Karpas-422 (cell line): Measurements from ENCODE around the gene MEIOSIN. TPM values are rescaled to one million over a fixed set of nuclear protein-coding genes. Genes with fewer than 3 reads are reported as not detected.
"Not testable (repeated sequence)": the region's sequence is repeated elsewhere in the genome, so short reads cannot be mapped to it uniquely, and the experiment has no call there.

Experiments used
- DNase-seq: peaks from one replicate; pipeline ENCODE4 v3.0.0-alpha.2; 2015
- H2AFZ ChIP-seq: fragments of 200-600 bp; sonication (generic); 2 replicates; pipeline ENCODE4 v1.6.1; 2014; ENCODE audit warnings: antibody characterized with exemption, low read length, mixed read lengths
- H3K27ac ChIP-seq: fragments of 200-600 bp; sonication (generic); 2 replicates; pipeline ENCODE4 v1.5.1; 2014; ENCODE audit warnings: mild to moderate bottlenecking, low read length, moderate library complexity
- H3K27me3 ChIP-seq: fragments of 200-600 bp; sonication (generic); 2 replicates; pipeline ENCODE4 v1.6.1; 2014; ENCODE audit warnings: low read length, mixed read lengths
- H3K36me3 ChIP-seq: fragments of 200-600 bp; sonication (generic); 2 replicates; pipeline ENCODE4 v1.6.1; 2014; ENCODE audit warnings: low read length, mixed read lengths; ENCODE audit not compliant: insufficient read depth
- H3K4me1 ChIP-seq: fragments of 200-600 bp; sonication (generic); 2 replicates; pipeline ENCODE4 v1.6.1; 2014; ENCODE audit warnings: mild to moderate bottlenecking, low read length, mixed read lengths
- H3K4me2 ChIP-seq: fragments of 200-600 bp; sonication (generic); 2 replicates; pipeline ENCODE4 v1.6.1; 2014; ENCODE audit warnings: low read length, low read depth, mild to moderate bottlenecking; ENCODE audit not compliant: poor library complexity, severe bottlenecking
- H3K4me3 ChIP-seq: fragments of 200-600 bp; sonication (generic); 2 replicates; pipeline ENCODE4 v1.5.1; 2014; ENCODE audit warnings: mild to moderate bottlenecking, antibody characterized with exemption, low read length, mixed read lengths
- H3K79me2 ChIP-seq: fragments of 200-600 bp; sonication (generic); 2 replicates; pipeline ENCODE4 v1.6.1; 2014; ENCODE audit warnings: mild to moderate bottlenecking, low read length, mixed read lengths
- H3K9ac ChIP-seq: fragments of 200-600 bp; sonication (generic); 2 replicates; pipeline ENCODE4 v1.6.0; 2014; ENCODE audit warnings: low read length
- H3K9me2 ChIP-seq: fragments of 200-600 bp; sonication (generic), shearing (Covaris generic); replicated peaks from 2 replicates; pipeline ENCODE4 v1.6.0; 2014; ENCODE audit warnings: mild to moderate bottlenecking, low read length, moderate library complexity; ENCODE audit not compliant: insufficient read depth
- H3K9me3 ChIP-seq: fragments of 300-700, 200-600 bp; sonication (generic); 2 replicates; pipeline ENCODE4 v1.6.1; 2014; ENCODE audit warnings: low read length, mixed read lengths
- H4K20me1 ChIP-seq: fragments of 200-600 bp; sonication (generic); 2 replicates; pipeline ENCODE4 v1.6.1; 2014; ENCODE audit warnings: mild to moderate bottlenecking, antibody characterized with exemption, low read length, low read depth; ENCODE audit not compliant: insufficient read depth
- total RNA-seq: library from RNA; depleted of rRNA; stranded (reverse); fragments of >200 nt; shearing (Covaris generic); gene quantifications from 2 replicates; pipeline ENCODE4 v1.2.3, GENCODE V29; 2014; ENCODE audit warnings: low replicate concordance

The MEIOSIN gene
- total RNA-seq, 1 experiment from 2014 or later, result not detected

DNA sequence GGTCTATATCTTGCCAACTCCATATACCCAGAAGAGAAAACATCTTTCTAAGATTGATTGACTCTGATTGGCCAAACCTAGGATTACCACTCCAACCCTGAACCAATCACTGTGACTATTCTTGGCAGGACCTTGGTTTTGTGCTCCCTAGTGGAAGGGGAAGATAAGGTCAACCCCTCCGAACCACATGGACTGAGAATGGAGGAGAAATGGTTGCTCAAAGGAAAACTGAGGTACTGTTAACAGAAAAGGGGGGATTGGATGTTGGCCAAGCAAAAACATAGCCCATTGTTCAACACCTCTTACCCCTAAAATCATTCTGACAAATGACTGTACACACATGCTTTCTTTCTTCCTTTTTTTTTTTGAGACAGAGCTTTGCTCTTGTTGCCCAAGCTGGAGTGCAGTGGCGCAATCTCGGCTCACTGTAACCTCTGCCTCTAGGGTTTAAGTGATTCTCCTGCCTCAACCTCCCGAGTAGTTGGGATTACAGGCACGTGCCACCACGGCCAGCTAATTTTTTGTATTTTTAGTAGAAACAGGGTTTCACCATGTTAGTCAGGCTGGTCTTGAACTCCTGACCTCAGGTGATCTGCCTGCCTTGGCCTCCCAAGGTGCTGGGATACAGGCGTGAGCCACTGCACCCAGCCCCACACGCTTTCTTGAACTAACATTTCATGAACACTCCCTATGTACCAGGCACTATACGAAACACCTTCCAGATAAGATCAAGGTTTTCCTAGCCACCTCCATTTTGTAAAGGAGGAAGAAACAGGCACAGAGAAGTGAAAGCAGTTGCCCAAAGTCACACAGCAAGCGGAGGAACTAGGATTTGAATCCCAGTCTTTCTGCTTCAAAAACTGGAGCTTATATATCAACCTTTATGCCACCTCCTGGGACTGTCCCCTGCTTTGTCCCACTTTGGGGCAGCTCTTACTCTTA lies 6.5 kb downstream of the MEIOSIN start:
- Histone ChIP-seq H3K79me2 (no peaks in the 10 kb centered on the region), H3K9me3 (no peaks in the 10 kb centered on the region), H3K4me2 (no peak overlapping the region), H3K4me1 (peaks cover 6% of the 10 kb centered on the region), H3K36me3 (no peaks in the 10 kb centered on the region), H3K9me2 (no peaks in the 10 kb centered on the region), H3K9ac (no peak overlapping the region), H3K4me3 (no peak overlapping the region), H3K27me3 (no peaks in the 10 kb centered on the region), H4K20me1 (no peaks in the 10 kb centered on the region), H3K27ac (no peak overlapping the region), H2AFZ (no peak overlapping the region)
- DNase-seq, result peak; percentile 64

DNA sequence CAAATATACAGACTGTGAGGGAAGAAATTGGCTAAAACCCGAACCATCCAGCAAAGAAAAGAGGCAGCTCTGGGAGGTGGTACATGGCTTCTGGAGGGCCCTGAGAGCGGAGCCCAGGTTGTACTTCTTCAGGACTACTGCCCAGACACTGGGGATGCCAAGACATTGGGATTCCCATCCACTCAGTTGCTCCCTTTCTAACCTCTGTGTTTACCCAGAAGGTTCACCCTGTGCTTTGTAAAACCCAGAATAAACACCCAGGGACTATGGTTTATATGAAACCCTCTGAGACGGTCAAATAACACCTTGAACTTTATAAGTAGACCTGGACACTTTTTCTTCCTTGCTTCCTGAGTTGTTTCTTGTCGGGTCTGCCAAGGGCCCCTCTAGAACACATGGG lies 9.7 kb downstream of the MEIOSIN start:
- Histone ChIP-seq H3K4me2 (no peak overlapping the region), H3K27me3 (no peaks in the 10 kb centered on the region), H3K4me3 (no peak overlapping the region), H2AFZ (no peak overlapping the region), H3K9me3 (no peaks in the 10 kb centered on the region), H3K27ac (no peak overlapping the region), H3K36me3 (no peaks in the 10 kb centered on the region), H4K20me1 (no peaks in the 10 kb centered on the region), H3K9me2 (no peaks in the 10 kb centered on the region), H3K9ac (no peak overlapping the region), H3K4me1 (peaks cover 6% of the 10 kb centered on the region), H3K79me2 (no peaks in the 10 kb centered on the region)
- DNase-seq, result no peak

DNA sequence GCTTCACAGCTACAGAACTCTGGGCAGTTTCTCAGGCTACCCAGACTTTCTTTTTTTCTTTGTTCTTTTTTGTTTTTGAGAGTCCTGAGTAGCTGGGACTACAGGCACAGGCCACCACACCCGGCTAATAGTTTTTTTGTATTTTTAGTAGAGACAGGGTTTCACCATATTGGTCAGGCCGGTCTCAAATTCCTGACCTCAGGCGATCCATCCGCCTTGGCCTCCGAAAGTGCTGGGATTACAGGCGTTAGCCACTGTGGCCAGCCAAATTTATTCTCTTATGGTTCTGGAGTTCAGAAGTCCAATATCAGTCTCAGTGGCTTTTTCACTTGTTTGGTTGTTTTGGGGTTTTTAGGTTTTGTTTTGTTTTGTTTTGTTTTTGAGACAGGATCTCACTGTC lies 12.4 kb downstream of the MEIOSIN start:
- Histone ChIP-seq H3K4me3 (no peak overlapping the region), H3K9ac (no peak overlapping the region)

DNA sequence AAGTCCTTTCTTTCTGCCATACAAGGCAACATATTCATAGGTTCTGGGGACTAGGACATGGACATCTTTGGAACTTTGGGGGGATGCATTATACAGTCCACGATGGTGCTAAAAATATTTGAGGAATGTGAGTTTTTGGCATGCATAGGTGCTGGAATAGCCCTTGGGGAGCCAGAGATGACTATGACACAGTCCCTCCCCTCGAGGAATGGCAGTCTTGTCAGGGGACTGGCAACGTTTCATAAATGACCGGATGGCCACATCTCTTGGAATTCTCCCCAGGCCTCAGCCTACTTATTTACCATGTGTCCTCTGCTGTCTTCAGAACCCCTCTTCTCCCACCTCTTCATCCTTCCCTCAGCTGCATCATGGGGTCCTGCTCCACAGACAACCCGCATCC lies 13.6 kb downstream of the MEIOSIN start:
- DNase-seq, result no peak
- no peak overlapping the region for H3K9ac ChIP-seq

More for the DNA sequence above, 12.4 kb downstream of the MEIOSIN start:
- Histone ChIP-seq H3K9me3 (no peaks in the 10 kb centered on the region), H3K4me2 (no peak overlapping the region), H3K4me1 (peaks cover 6% of the 10 kb centered on the region), H3K27ac (no peak overlapping the region), H2AFZ (no peak overlapping the region), H3K27me3 (no peaks in the 10 kb centered on the region), H3K36me3 (no peaks in the 10 kb centered on the region), H3K9me2 (no peaks in the 10 kb centered on the region), H4K20me1 (no peaks in the 10 kb centered on the region), H3K79me2 (no peaks in the 10 kb centered on the region)
- no peak for DNase-seq

DNA sequence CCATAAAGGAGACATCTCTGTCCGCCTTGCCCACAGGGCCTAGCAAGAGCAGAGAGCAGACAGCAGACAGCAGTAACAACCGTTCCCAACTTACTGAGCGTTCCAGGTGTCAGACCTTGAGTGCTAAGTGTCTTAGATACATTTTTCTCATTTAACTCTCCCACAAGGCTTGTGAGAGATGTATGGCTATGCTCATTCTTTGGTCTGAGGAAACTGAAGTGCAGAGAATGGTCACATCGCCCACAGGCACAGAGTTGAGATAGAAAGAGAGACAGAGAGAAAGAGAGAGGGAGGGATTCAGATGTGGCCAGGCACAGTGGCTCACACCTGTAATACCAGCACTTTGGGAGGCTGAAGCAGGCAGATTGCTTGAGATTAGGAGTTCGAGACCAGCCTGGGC lies 14.3 kb downstream of the MEIOSIN start:
- DNase-seq, result no peak
- Histone ChIP-seq H2AFZ (no peak overlapping the region), H3K36me3 (no peaks in the 10 kb centered on the region), H3K79me2 (no peaks in the 10 kb centered on the region), H3K4me1 (peaks cover 5% of the 10 kb centered on the region), H3K4me3 (no peak overlapping the region), H3K9me3 (no peaks in the 10 kb centered on the region), H3K27ac (no peak overlapping the region), H4K20me1 (no peaks in the 10 kb centered on the region), H3K9me2 (no peaks in the 10 kb centered on the region), H3K27me3 (no peaks in the 10 kb centered on the region), H3K4me2 (no peak overlapping the region), H3K9ac (no peak overlapping the region)

More for the DNA sequence above, 13.6 kb downstream of the MEIOSIN start:
- Histone ChIP-seq H3K9me3 (no peaks in the 10 kb centered on the region), H2AFZ (no peak overlapping the region), H4K20me1 (no peaks in the 10 kb centered on the region), H3K4me2 (no peak overlapping the region), H3K27me3 (no peaks in the 10 kb centered on the region), H3K27ac (no peak overlapping the region), H3K4me1 (peaks cover 6% of the 10 kb centered on the region), H3K4me3 (no peak overlapping the region), H3K9me2 (no peaks in the 10 kb centered on the region), H3K79me2 (no peaks in the 10 kb centered on the region), H3K36me3 (no peaks in the 10 kb centered on the region)

DNA sequence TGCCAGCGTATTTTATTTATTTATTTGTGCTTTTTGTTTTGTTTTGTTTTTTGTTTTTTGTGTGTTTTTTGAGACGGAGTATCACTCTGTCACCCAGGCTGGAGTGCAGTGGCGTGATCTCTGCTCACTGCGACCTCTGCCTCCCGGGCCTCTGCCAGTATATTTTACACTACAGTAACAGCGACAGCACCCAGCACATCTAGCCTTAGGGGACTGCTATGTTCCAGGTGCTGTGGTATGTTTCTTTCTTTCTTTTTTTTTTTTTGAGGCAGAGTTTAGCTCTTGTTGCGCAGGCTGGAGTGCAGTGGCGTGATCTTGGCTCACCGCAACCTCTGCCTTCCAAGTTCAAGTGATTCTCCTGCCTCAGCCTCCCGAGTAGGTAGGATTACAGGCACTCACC lies 18.2 kb downstream of the MEIOSIN start:
- not testable (repeated sequence) for H3K27ac ChIP-seq, H3K4me3 ChIP-seq, H3K9ac ChIP-seq, H4K20me1 ChIP-seq, H3K27me3 ChIP-seq, H2AFZ ChIP-seq, H3K9me2 ChIP-seq, DNase-seq, H3K36me3 ChIP-seq, H3K4me1 ChIP-seq, H3K4me2 ChIP-seq, H3K9me3 ChIP-seq, H3K79me2 ChIP-seq

DNA sequence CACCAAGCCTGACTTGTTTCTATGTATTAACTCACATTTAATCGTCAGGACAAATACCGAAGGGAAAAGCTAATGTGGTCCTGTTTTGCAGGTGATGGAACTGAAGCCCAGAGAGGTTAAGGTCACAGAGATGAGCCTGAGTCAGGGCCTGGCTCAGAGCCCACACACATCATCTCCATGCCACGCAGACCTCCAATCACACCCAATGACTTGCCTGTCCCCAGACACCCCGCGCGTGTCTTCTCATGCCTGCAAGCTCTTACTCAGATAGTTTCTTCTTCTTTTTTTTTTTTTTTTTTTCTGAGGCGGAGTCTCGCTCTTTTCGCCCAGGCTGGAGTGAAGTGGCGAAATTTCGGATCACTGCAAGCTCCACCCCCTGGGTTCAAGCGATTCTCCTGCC lies 19.4 kb downstream of the MEIOSIN start:
- H4K20me1 ChIP-seq, result no peaks in the 10 kb centered on the region
- H3K9me2 ChIP-seq, result no peaks in the 10 kb centered on the region
- H3K4me1 ChIP-seq, result peaks cover 4% of the 10 kb centered on the region; the same call in 1 of the 2 replicates
- no peaks in the 10 kb centered on the region for H3K27me3 ChIP-seq
- no peak overlapping the region for H3K9ac ChIP-seq
- no peak for DNase-seq
- no peaks in the 10 kb centered on the region for H3K79me2 ChIP-seq
- H2AFZ ChIP-seq, result no peak overlapping the region
- H3K27ac ChIP-seq, result no peak overlapping the region
- no peaks in the 10 kb centered on the region for H3K9me3 ChIP-seq
- H3K4me3 ChIP-seq, result no peak overlapping the region
- H3K4me2 ChIP-seq, result no peak overlapping the region
- H3K36me3 ChIP-seq, result no peaks in the 10 kb centered on the region

DNA sequence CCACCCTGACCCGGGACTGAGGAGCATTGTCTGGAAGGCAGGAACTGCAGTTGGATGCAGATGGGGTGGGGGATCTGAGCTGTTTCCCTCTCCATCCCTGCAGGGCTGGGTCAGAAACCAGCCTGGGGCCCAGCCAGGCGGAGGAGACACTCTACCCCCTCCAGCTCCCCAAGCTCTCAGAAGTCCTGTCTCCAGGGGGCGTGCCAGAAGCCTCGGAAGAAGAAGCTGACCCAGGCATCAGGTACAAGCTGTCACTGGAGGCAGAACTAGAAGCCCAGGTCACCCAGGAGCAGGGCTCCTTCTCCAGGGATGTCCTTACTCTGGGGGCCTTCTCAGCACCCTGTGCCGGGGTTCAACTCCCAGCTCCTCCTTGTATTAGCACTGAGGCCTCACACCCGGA lies 20.3 kb downstream of the MEIOSIN start:
- no peaks in the 10 kb centered on the region for H4K20me1 ChIP-seq
- peak; percentile 78 for DNase-seq
- H3K27me3 ChIP-seq, result no peaks in the 10 kb centered on the region
- H3K4me3 ChIP-seq, result no peak overlapping the region
- H2AFZ ChIP-seq, result no peak overlapping the region
- H3K27ac ChIP-seq, result no peak overlapping the region
- no peak overlapping the region for H3K4me2 ChIP-seq
- H3K9me3 ChIP-seq, result no peaks in the 10 kb centered on the region
- no peaks in the 10 kb centered on the region for H3K79me2 ChIP-seq
- peaks cover 4% of the 10 kb centered on the region; the same call in 1 of the 2 replicates for H3K4me1 ChIP-seq
- H3K9ac ChIP-seq, result no peak overlapping the region
- no peaks in the 10 kb centered on the region for H3K9me2 ChIP-seq
- no peaks in the 10 kb centered on the region for H3K36me3 ChIP-seq
